Measurements from ENCODE around the gene CALHM6.

- no peak for TF ChIP-seq EZH2 (IDR thresholded peaks at IDR 0.05; ENCODE audit: insufficient read depth, poor library complexity, severe bottlenecking)
- TF ChIP-seq EZH2phosphoT487 (IDR thresholded peaks at IDR 0.05; ENCODE audit: insufficient read depth, low read depth) = no peak
These were observed 11.5 kb downstream of the CALHM6 start for GRCh38 chr6:116472706-116473105.
